ENCODE measurements around the gene NAGA.

NAGA gene

DNA sequence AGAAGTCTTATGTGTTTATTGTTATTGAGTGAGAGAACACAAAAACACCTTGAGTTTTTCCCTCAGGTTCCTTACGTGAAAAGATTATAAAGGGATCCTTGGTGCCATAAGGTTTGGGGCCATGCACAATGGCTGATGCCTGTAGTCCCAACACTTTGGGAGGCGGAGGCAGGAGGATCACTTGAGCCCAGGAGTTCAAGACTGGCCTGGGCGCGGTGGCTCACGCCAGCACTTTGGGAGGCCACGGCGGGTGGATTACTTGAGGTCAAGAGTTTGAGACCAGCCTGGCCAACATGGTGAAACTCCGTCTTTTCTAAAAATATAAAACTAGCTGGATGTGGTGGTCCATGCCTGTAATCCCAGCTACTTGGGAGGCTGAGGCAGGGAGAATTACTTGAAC lies 14.3 kb upstream of the NAGA start:
- Histone ChIP-seq H3K23ac (ENCODE audit: low read length in 2 of 2) (no peak overlapping the region), H3K4me2 (ENCODE audit: low read length, poor library complexity, severe bottlenecking) (no peak overlapping the region), H3K14ac (ENCODE audit: low read length in 2 of 2) (no peak overlapping the region), H2BK12ac (ENCODE audit: low read length in 2 of 2) (no peak overlapping the region), H2BK5ac (ENCODE audit: low read depth, low read length, poor library complexity, severe bottlenecking) (no peak overlapping the region), H4K91ac (ENCODE audit: low read length) (no peak overlapping the region), H2BK120ac (ENCODE audit: low read depth, low read length) (no peak overlapping the region), H3K27me3 (ENCODE audit: control insufficient read depth in 1 of 2, insufficient read depth in 1 of 2, low read length in 2 of 2) (no peaks in the 10 kb centered on the region), H3K9me3 (ENCODE audit: control insufficient read depth, low read length) (no peaks in the 10 kb centered on the region), H3K4ac (ENCODE audit: low read depth in 1 of 2, low read length in 2 of 2) (no peak overlapping the region), H2BK15ac (ENCODE audit: low read depth, poor library complexity, severe bottlenecking) (no peak overlapping the region), H3K9ac (ENCODE audit: low read length) (no peak overlapping the region), H4K8ac (ENCODE audit: low read length) (no peak overlapping the region), H3K36me3 (ENCODE audit: control insufficient read depth in 1 of 2, insufficient read depth in 2 of 2, low read depth in 1 of 2, low read length in 2 of 2) (peaks cover 16 to 56% of the 10 kb centered on the region in 2 experiments), H3K27ac (ENCODE audit: low read length, poor library complexity, severe bottlenecking) (no peak overlapping the region), H3K4me1 (ENCODE audit: control insufficient read depth, insufficient read depth, low read depth, low read length) (peaks cover 4% of the 10 kb centered on the region), H2AK5ac (ENCODE audit: low read length, severe bottlenecking) (no peak overlapping the region), H3K4me3 (ENCODE audit: insufficient read depth in 1 of 2, low read depth in 1 of 2, low read length in 2 of 2) (no peak overlapping the region), H2AFZ (ENCODE audit: low read depth, low read length) (no peak overlapping the region), H3K18ac (ENCODE audit: low read depth in 1 of 2, low read length in 2 of 2) (no peak overlapping the region), H3K79me1 (replicated peaks; ENCODE audit: low read length, poor library complexity, severe bottlenecking) (peaks cover 36% of the 10 kb centered on the region)
- DNase-seq = no peak
- 98% methylated on average over 8 of the region's 8 CpGs for WGBS

DNA sequence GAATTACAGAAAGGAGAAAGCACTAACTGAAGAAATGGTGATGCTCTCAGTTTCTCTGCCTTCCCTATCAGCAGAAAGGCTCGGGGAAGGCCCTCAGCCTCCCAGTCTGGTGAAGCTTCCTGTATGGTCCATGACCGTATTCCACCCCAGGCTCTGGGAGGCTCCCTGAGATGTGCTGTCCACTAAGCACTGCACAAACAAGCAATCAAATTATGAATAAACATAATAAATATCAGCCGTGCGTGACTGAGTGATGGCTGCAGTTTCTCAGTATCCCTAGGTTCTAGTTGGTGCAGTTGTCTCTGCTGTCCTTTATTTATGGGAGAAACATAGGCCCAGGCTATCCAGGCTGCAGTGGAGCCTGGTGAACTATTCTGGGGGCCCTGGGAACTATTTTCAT lies 12.5 kb upstream of the NAGA start:
- DNase-seq = no peak
- Histone ChIP-seq H3K9me3 (ENCODE audit: control insufficient read depth, low read length) (no peaks in the 10 kb centered on the region), H3K23ac (ENCODE audit: low read length in 2 of 2) (no peak overlapping the region), H3K27ac (ENCODE audit: low read length, poor library complexity, severe bottlenecking) (no peak overlapping the region), H4K8ac (ENCODE audit: low read length) (no peak overlapping the region), H4K91ac (ENCODE audit: low read length) (no peak overlapping the region), H3K4me3 (ENCODE audit: insufficient read depth in 1 of 2, low read depth in 1 of 2, low read length in 2 of 2) (no peak overlapping the region), H3K4ac (ENCODE audit: low read depth in 1 of 2, low read length in 2 of 2) (no peak overlapping the region), H3K27me3 (ENCODE audit: control insufficient read depth in 1 of 2, insufficient read depth in 1 of 2, low read length in 2 of 2) (no peaks in the 10 kb centered on the region), H3K4me1 (ENCODE audit: control insufficient read depth, insufficient read depth, low read depth, low read length) (peaks cover 4% of the 10 kb centered on the region), H2BK12ac (ENCODE audit: low read length in 2 of 2) (no peak overlapping the region), H3K9ac (ENCODE audit: low read length) (no peak overlapping the region), H3K14ac (ENCODE audit: low read length in 2 of 2) (no peak overlapping the region), H2BK120ac (ENCODE audit: low read depth, low read length) (no peak overlapping the region), H3K18ac (ENCODE audit: low read depth in 1 of 2, low read length in 2 of 2) (no peak overlapping the region), H3K79me1 (replicated peaks; ENCODE audit: low read length, poor library complexity, severe bottlenecking) (peaks cover 32% of the 10 kb centered on the region), H2BK5ac (ENCODE audit: low read depth, low read length, poor library complexity, severe bottlenecking) (no peak overlapping the region), H3K4me2 (ENCODE audit: low read length, poor library complexity, severe bottlenecking) (no peak overlapping the region), H2AK5ac (ENCODE audit: low read length, severe bottlenecking) (no peak overlapping the region), H3K36me3 (ENCODE audit: control insufficient read depth in 1 of 2, insufficient read depth in 2 of 2, low read depth in 1 of 2, low read length in 2 of 2) (peaks cover 16 to 55% of the 10 kb centered on the region in 2 experiments), H2BK15ac (ENCODE audit: low read depth, poor library complexity, severe bottlenecking) (no peak overlapping the region), H2AFZ (ENCODE audit: low read depth, low read length) (no peak overlapping the region)
- 93% methylated on average over 4 of the region's 4 CpGs for WGBS

DNA sequence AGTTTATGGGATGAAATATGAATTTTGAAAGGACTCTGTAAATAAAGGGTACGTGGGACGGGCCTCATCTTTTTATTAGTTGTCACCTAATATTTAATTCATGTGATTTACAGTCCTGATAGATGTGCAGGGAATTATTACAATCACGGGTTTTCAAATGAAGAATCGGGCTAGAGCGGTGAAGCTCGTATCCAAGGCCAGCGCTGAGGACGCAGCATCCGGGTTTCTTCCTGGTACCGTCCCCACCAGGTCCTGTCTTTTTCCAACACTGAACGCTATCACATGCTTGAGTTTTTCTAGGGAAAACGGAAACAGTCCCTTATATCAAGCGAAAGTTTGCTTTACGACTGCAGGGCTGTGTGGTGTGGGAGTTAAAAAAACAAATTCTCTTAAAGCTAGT lies 9.7 kb upstream of the NAGA start:
- peak overlapping the region; percentile 93 for H3K9ac ChIP-seq (ENCODE audit: low read length)
- peaks cover 16 to 60% of the 10 kb centered on the region in 2 experiments for H3K36me3 ChIP-seq (ENCODE audit: control insufficient read depth in 1 of 2, insufficient read depth in 2 of 2, low read depth in 1 of 2, low read length in 2 of 2)
- no peak overlapping the region for H3K14ac ChIP-seq (ENCODE audit: low read length in 2 of 2)
- no peak overlapping the region for H2AFZ ChIP-seq (ENCODE audit: low read depth, low read length)
- H3K27ac ChIP-seq (ENCODE audit: low read length, poor library complexity, severe bottlenecking) = peak overlapping the region; percentile 30
- H2AK5ac ChIP-seq (ENCODE audit: low read length, severe bottlenecking) = no peak overlapping the region
- peaks cover 4% of the 10 kb centered on the region for H3K4me1 ChIP-seq (ENCODE audit: control insufficient read depth, insufficient read depth, low read depth, low read length)
- H3K4me3 ChIP-seq (ENCODE audit: insufficient read depth in 1 of 2, low read depth in 1 of 2, low read length in 2 of 2) = peak overlapping the region; percentile 56 to 95
- no peak overlapping the region for H2BK15ac ChIP-seq (ENCODE audit: low read depth, poor library complexity, severe bottlenecking)
- peak overlapping the region in 1 of 2 experiments; percentile 9 for H3K4ac ChIP-seq (ENCODE audit: low read depth in 1 of 2, low read length in 2 of 2)
- no peak overlapping the region for H4K91ac ChIP-seq (ENCODE audit: low read length)
- no peak overlapping the region for H3K23ac ChIP-seq (ENCODE audit: low read length in 2 of 2)
- H4K8ac ChIP-seq (ENCODE audit: low read length) = no peak overlapping the region
- no peak overlapping the region for H2BK12ac ChIP-seq (ENCODE audit: low read length in 2 of 2)
- H3K18ac ChIP-seq (ENCODE audit: low read depth in 1 of 2, low read length in 2 of 2) = no peak overlapping the region
- no peak overlapping the region for H2BK120ac ChIP-seq (ENCODE audit: low read depth, low read length)
- H3K27me3 ChIP-seq (ENCODE audit: control insufficient read depth in 1 of 2, insufficient read depth in 1 of 2, low read length in 2 of 2) = no peaks in the 10 kb centered on the region
- WGBS = 12% methylated on average over 8 of the region's 14 CpGs
- peak overlapping the region; percentile 57 for H3K4me2 ChIP-seq (ENCODE audit: low read length, poor library complexity, severe bottlenecking)
- H3K9me3 ChIP-seq (ENCODE audit: control insufficient read depth, low read length) = no peaks in the 10 kb centered on the region
- peak; percentile 75 for DNase-seq
- peaks cover 28% of the 10 kb centered on the region for H3K79me1 ChIP-seq (replicated peaks; ENCODE audit: low read length, poor library complexity, severe bottlenecking)
- no peak overlapping the region for H2BK5ac ChIP-seq (ENCODE audit: low read depth, low read length, poor library complexity, severe bottlenecking)

DNA sequence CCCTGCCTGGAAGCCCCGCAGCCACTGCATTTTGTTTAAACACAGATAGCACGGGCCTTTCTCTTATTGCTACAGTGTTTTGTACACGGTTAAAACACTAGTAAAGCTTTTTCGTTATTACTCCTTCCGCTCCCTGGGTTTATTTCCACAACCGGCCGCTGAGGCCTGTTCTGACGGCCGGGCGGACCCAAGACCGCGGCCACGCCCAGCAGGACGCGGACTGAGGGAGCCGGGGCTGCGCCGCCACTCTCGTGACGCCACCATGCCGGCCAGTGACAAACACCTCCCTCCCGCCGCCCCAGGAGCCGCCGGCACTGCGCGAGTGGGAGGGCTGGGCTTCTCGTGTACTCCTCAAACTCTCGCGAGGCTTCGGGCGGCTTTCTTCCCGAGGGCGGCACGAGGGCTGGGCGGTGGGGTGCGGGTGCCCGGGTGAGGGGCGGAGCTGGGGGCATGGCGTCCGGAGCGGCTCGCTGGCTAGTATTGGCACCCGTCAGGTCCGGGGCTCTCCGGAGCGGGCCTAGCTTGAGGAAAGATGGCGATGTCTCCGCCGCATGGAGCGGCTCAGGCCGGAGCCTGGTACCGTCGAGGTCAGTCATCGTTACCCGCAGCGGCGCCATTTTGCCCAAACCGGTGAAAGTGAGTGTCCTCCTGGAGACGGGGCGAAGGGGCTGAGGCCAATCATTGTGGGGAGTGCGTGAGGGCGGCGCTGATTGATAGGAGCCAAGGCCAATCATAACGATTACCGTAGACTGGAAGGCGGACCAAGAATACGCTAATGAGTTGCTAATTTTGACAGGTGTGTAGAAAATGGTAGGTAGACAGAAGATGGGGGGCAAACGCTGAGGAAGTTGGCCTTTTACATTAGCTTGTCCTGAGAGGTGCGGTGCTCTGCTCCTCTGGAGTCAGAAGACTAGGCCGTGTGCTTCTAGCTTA lies 9.0 kb upstream of the NAGA start, which contains the start of gene SMDT1:
SMDT1 (plus strand) TSS at position 382 of the 933 bp plus-strand sequence; CDS start at position 451, 69 bp downstream.
- Histone ChIP-seq H3K4me3 (ENCODE audit: insufficient read depth in 1 of 2, low read depth in 1 of 2, low read length in 2 of 2) (peak within 1 kb of the TSS; percentile 87 to 95), H3K27ac (ENCODE audit: low read length, poor library complexity, severe bottlenecking) (peak within 1 kb of the TSS; percentile 92), H3K14ac (ENCODE audit: low read length in 2 of 2) (no peak within 1 kb of the TSS), H3K9ac (ENCODE audit: low read length) (peak within 1 kb of the TSS; percentile 93), H2AFZ (ENCODE audit: low read depth, low read length) (peak within 1 kb of the TSS; percentile 88), H4K91ac (ENCODE audit: low read length) (peak within 1 kb of the TSS; percentile 94), H3K4me2 (ENCODE audit: low read length, poor library complexity, severe bottlenecking) (peak within 1 kb of the TSS; percentile 66), H3K23ac (ENCODE audit: low read length in 2 of 2) (no peak within 1 kb of the TSS), H3K4ac (ENCODE audit: low read depth in 1 of 2, low read length in 2 of 2) (peak within 1 kb of the TSS; percentile 79 to 99), H2AK5ac (ENCODE audit: low read length, severe bottlenecking) (peak within 1 kb of the TSS; percentile 96), H4K8ac (ENCODE audit: low read length) (peak within 1 kb of the TSS; percentile 99), H2BK15ac (ENCODE audit: low read depth, poor library complexity, severe bottlenecking) (peak within 1 kb of the TSS; percentile 97), H3K27me3 (ENCODE audit: control insufficient read depth in 1 of 2, insufficient read depth in 1 of 2, low read length in 2 of 2) (no peaks in the 10 kb centered on the region), H2BK120ac (ENCODE audit: low read depth, low read length) (peak within 1 kb of the TSS; percentile 92), H2BK12ac (ENCODE audit: low read length in 2 of 2) (peak within 1 kb of the TSS; percentile 42 to 78), H3K18ac (ENCODE audit: low read depth in 1 of 2, low read length in 2 of 2) (peak within 1 kb of the TSS; percentile 96), H3K79me1 (replicated peaks; ENCODE audit: low read length, poor library complexity, severe bottlenecking) (peaks cover 24% of the 10 kb centered on the region), H3K36me3 (ENCODE audit: control insufficient read depth in 1 of 2, insufficient read depth in 2 of 2, low read depth in 1 of 2, low read length in 2 of 2) (peaks cover 10 to 53% of the 10 kb centered on the region in 2 experiments), H3K9me3 (ENCODE audit: control insufficient read depth, low read length) (no peaks in the 10 kb centered on the region), H3K4me1 (ENCODE audit: control insufficient read depth, insufficient read depth, low read depth, low read length) (peaks cover 4% of the 10 kb centered on the region), H2BK5ac (ENCODE audit: low read depth, low read length, poor library complexity, severe bottlenecking) (peak within 1 kb of the TSS; percentile 94)
- WGBS = 1% methylated on average over 63 of the region's 71 CpGs
- peak; percentile 99 for DNase-seq

All from mesenchymal stem cell (in vitro differentiated cells and primary cell).